Stimulated activated CD8-positive, alpha-beta memory T cell treated with anti-CD3 and anti-CD28 coated beads, Interleukin-12 subunit alpha, Interleukin-12 subunit beta, amount 100 ng/mL, for 24 hours (primary cell): ENCODE data around the gene RESP18.
"Not testable (repeated sequence)": the region's sequence is repeated elsewhere in the genome, so short reads cannot be mapped to it uniquely, and the experiment has no call there.

ENCODE experiments used
- DNase-seq: peaks from one replicate; pipeline ENCODE4 v3.0.0-alpha.2; 2020; ENCODE audit errors: extremely low read depth

RESP18 gene

DNA sequence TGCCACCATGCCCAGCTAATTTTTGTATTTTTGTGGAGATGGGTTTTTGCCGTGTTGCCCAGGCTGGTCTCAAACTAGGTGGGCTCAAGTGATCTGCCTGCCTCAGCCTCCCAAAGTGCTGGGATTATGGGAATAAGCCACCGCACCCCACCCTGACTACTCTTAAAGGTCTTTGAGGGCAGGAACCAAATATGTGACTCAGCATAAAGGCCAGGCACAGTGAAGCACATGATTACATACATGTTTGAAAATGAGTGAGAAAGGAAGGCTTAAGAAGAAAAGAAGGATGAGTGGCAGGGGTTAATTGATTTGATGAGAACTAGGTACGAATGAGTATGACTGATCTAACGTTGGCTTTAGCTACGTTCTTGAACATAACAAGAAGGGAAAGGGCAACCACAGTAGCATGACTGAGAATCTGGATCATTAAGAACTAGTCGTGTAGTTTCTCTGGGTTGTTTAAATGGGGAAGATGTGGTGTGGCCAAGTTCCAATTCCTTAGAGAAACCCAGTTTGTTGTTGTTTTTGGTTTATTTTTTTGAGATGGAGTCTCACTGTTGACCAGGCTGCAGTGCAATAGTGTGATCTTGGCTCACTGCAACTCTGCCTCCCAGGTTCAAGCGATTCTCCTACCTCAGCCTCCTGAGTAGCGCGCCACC is 6.8 kb downstream of the RESP18 start:
- DNase-seq, result no peak

GRCh38 chr2:219325136-219325535 is 7.4 kb downstream of the RESP18 start:
- DNase-seq, result no peak

DNA sequence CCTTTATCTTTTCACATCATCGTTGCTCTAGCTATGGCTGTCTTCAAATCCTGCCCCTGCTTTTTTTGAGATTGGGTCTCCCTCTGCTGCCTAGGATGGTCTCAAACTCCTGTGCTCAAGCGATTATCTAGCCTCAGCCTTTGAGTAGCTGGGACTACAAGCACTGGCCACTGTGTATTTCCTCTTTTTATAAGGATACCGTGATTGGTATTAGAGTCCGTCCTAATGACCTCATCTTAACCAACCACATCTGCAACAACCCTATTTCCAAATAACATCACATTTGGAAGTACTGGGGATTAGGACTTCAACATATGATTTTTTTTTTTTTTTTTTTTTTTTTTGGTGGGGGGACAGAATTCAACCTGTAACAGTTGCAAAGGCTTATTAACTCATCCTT is 9.1 kb downstream of the RESP18 start:
- DNase-seq, result no peak

GRCh38 chr2:219314804-219315468 is 17.6 kb downstream of the RESP18 start:
- no peak for DNase-seq

DNA sequence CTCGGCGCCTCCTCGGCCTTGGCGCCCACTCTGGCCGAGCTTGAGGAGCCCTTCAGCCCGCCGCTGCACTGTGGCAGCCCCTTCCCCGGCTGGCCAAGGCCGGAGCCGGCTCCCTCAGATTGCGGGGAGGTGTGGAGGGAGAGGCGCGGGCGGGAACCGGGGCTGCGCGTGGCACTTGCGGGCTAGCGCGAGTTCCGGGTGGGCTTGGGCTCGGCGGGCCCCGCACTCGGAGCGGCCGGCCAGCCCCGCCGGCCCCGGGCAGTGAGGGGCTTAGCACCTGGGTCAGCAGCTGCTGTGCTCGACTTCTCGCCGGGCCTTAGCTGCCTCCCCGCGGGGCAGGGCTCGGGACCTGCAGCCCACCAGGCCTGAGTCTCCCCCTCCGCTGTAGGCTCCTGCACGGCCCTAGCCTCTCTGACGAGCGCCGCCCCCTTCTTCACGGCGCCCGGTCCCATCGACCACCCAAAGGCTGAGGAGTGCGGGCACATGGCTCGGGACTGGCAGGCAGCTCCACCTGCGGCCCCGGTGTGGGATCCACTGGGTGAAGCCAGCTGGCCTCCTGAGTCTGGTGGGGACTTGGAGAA is 19.8 kb downstream of the RESP18 start:
- DNase-seq, result not testable (repeated sequence)

DNA sequence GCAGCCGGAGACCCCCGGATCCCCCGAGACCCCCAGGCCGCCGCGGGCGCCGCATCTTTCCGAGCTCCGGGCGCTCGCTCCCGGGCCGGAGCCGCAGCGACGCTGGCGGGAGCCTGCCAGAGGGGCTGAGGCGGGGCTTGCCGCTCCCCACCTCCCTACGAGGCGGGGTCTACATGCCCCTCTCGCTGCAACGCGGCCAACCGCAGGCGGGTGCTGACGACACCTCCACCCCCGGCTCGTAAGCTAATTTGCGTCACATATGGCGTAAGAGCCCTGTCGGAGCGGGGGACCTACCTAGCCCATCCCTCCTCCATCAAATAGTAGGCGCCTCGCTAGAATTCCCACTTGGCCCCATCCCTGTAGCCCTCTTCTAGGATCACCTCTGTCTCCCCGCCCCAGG is 23.3 kb downstream of the RESP18 start, which contains the start of gene PTPRN:
PTPRN (minus strand) TSS at position 124 of the 400 bp plus-strand sequence; CDS start at position 55, 69 bp downstream.
- DNase-seq, result no peak

DNA sequence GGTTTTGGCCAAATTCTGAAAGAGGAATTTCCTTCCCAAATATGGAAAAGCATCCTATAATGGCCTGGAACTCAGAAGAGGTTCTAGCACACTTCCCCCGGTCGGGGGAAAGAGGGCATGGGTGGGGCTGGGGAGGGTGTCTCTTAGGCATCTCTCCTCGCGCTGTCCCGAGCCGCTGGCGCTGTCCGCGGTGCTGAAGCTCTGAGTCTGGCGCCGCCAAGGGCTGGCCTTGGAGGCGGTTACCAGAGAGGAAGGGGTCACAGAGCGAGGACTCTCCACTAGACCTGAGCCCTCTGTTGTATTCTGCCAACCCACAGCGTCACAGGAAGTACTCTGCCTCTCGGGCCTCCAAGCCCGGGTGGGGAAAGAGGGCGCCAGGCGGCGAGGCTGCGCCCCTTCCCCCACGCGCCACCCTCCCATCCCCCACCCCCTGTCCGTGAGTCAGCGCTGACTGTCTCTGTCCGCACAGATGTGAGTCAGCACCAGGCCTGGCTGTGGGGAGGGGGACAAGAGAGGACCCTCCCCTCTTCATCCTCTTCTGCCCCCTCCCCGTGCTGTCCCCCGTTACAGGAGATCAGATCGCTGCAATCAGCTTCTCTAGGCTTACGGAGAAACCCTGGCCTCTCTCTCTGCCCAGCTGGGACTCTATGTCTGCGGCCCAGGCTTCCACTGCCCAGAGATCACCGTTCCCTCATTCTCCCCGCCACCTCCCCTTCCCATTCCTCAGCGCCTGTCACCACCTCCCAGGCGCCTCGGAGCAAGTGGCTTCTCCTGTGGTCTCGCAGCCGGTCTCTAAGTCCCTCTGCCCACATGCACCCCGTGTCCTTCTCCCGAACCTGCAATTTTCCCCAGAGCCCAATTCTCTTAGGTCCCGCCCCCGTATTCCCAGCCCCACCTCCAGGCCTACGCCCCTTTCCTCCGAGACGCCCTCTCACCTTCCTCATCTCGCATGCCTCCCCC is 24.1 kb downstream of the RESP18 start:
- no peak for DNase-seq

- no peak for DNase-seq
Measured at GRCh38 chr2:219306047-219306446, 26.5 kb downstream of the RESP18 start.

GRCh38 chr2:219304223-219304622 is 28.3 kb downstream of the RESP18 start:
- no peak for DNase-seq

DNA sequence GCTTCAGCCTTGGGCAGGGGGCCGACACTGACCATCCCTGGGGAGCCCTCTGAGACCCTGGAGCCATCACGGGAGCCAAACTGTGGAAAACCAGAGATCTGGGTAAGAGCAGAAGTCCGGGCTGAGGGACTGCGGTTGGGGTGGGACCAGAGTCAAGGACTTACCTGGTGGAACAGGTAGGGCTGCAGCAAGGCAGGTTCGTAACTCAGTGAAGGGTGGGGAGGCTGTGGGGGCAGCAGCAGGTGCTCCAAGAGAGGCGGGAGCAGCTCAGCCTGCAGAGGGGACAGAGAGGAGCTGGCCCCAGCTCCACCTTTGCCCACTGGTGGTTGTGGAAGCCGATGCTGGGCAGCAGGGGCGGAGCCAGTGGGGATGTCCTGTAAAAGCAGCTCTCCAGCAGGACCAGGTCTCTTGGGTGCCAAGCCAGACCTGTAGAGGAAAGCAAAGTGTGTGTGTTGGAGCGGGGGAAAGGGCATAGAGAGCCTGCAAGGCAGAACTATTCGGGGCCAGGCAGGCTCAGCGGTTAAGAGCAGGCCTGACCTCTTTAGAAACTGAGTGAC is 30.1 kb downstream of the RESP18 start:
- no peak for DNase-seq

DNA sequence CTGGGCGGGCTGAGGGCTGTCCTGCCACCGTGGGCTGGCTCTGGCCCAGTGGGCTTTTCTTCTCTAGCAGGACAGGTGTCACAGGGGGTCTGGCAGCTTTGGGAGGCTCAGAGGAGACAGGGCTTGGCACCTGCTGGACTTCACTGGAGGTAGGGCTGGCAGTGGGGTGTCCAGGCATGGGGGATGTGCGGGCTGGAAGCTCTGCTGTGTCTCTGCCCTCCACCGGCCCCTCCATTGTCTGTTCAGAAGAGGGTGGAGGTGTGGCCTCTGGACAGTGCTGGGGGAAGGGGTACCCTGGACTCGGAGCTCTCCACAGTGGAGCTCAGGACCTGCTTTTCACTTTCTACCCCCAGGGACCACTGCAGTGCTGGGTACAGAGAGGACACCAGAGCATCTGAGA is 32.5 kb downstream of the RESP18 start:
- no peak for DNase-seq

- no peak for DNase-seq
Measured at GRCh38 chr2:219299372-219299760, 33.2 kb downstream of the RESP18 start.

- peak; percentile 61 for DNase-seq
Measured at GRCh38 chr2:219298759-219299371, 33.7 kb downstream of the RESP18 start.

DNA sequence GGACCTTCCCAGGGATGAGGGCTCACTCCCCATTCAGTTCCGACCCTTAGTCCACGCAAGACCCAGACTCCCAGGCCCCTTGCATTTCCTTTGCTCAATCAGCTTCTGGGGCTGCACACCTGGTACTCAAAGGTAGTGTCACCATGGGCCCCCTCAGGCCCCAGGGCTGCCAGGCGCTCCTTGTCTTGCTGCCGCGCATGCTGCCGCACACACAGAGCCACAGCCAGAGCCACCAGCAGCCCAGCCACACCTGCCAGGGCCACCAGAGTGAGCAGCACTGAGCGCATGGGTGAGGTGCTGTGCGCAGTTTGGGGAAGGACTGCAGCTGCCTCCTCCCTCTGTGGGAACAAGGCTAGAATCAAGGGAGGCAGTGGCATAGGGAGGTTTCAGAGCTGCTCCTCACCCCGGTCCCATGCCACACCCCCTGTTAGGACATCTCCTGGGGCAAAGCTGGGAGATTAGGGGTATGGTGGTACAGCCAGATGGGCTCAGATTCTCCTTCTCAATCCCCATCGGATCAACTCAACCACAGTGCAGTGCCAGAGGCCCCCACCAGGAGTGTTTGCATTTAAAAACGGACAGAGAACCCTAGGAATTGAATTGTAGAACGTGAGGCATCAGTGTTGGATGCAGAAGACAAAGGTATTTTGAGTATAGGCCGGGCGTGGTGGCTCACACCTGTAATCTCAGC is 34.6 kb downstream of the RESP18 start:
- DNase-seq, result no peak

GRCh38 chr2:219296631-219297391 is 35.7 kb downstream of the RESP18 start:
- DNase-seq, result no peak

DNA sequence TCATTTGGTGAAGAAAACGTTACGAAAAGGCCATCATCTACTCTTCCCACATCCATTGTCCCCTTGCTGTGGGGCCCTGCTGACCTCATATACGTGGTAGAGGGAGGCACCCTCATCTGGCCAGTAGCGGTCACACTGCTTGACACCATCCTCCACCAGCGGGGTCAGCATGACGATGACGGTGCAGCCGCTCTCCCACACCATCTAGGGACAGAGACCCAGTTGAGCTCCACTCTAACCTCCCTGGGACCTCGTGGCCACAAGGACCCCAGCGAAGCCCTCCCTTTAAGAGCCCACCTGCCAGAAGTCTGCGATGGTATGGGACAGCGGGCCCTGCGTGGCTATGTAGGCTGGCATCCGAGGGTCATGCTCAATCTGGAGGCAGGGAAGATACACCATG is 36.4 kb downstream of the RESP18 start:
- no peak for DNase-seq

DNA sequence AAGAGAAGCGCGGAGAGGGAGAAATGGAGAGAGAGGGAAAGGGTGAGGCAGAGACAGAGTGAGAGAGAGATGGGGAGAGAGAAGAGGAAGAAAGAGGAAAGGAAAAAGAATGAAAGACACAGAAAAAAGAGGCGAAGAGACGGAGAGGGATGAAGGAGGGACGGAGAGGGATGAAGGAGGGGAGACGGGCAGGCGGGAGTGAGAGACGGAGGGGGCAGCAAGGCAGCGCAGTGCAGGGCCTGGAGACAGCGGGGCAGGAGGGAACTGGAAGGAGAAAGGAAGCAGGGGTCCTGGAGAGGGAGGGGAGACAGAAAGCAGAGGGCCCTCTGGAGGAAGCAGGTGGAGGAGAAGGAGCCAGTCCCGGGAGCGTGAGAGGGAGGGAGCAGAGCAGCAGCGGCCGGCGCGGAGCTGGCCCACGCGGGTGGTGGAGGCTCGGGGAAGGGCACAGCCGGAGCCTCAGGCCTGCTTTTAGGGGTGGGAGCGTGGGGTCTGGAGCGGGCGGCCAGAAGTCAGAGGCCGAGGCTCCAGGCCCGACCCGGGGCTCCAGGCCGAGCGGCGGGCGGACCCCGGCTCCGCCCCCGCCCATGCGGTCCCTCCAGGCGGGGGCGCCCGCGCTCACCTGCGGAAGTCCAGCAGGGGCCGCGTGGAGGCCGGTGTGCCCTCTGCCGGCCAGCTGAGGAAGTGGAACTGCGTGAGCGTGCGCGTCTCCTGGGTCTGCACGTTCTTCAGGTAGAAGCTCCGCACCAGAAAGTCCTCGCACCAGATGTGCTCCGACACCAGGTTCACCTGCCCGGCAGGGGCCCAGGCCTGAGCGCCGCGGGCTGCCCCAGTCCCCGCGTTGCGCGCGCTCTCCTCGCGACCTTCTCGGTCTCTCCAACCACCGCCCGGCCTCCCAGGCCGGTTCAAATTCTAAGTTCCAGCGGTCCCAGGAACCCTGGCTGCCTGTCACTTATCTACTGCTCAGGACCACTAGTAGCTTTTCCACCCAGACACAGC is 37.9 kb downstream of the RESP18 start:
- peak; percentile 61 for DNase-seq

GRCh38 chr2:219293736-219294231 is 38.8 kb downstream of the RESP18 start:
- no peak for DNase-seq
